UCSD-AML1 (cell line): ENCODE measurements around the gene WDR6.
"Not testable (repeated sequence)": the region's sequence is repeated elsewhere in the genome, so short reads cannot be mapped to it uniquely, and the experiment has no call there.

Experiments used
- DNase-seq: peaks from one replicate; lab custom pipeline; 2025; ENCODE audit not compliant: unreplicated experiment; lab: John Stamatoyannopoulos, UW

The WDR6 gene

GRCh38 chr3:48991851-48992545 lies 15.2 kb upstream of the WDR6 start:
- no peak for DNase-seq

- DNase-seq, result no peak
Measured at GRCh38 chr3:48993834-48994233, 13.4 kb upstream of the WDR6 start.

GRCh38 chr3:48996640-48997039 lies 10.6 kb upstream of the WDR6 start:
- DNase-seq, result no peak

GRCh38 chr3:48997102-48997635 lies 10.0 kb upstream of the WDR6 start:
- no peak for DNase-seq

GRCh38 chr3:48997714-48998637 lies 9.2 kb upstream of the WDR6 start:
- no peak for DNase-seq

- no peak for DNase-seq
Measured at GRCh38 chr3:48999085-48999858, 7.9 kb upstream of the WDR6 start.

- DNase-seq, result no peak
Measured at GRCh38 chr3:49001155-49001554, 6.0 kb upstream of the WDR6 start.

GRCh38 chr3:49004352-49005302 lies 2.6 kb upstream of the WDR6 start:
- DNase-seq, result no peak

GRCh38 chr3:49005303-49005680 lies 1.9 kb upstream of the WDR6 start:
- no peak for DNase-seq

- DNase-seq, result no peak
Measured at GRCh38 chr3:49005998-49006397, 1.2 kb upstream of the WDR6 start.

GRCh38 chr3:49006408-49007067 lies 653 bp upstream of the WDR6 start:
- DNase-seq, result no peak

GRCh38 chr3:49007771-49008528 lies 759 bp downstream of the WDR6 start:
- DNase-seq, result peak; percentile 85

GRCh38 chr3:49008627-49009026 lies 1.4 kb downstream of the WDR6 start:
- DNase-seq, result not testable (repeated sequence)

- no peak for DNase-seq
Measured at GRCh38 chr3:49009396-49009795, 2.2 kb downstream of the WDR6 start.

GRCh38 chr3:49012441-49013017 lies 5.3 kb downstream of the WDR6 start:
- DNase-seq, result no peak

- no peak for DNase-seq
Measured at GRCh38 chr3:49013113-49013737, 6.0 kb downstream of the WDR6 start.

GRCh38 chr3:49013738-49014660 lies 6.8 kb downstream of the WDR6 start:
- peak; percentile 49 for DNase-seq
